HUES6 (cell line): ENCODE measurements around the gene RMC1.

Experiments
- H3K27ac ChIP-seq: 2 replicates; pipeline ENCODE4 v1.7.0; 2013; ENCODE audit warnings: low read depth, mild to moderate bottlenecking, low read length, inconsistent platforms
- H3K27me3 ChIP-seq: 2 replicates; pipeline ENCODE4 v1.6.1; 2013; ENCODE audit warnings: low read length; ENCODE audit not compliant: control insufficient read depth, insufficient read depth
- H3K36me3 ChIP-seq: 2 replicates; pipeline ENCODE4 v1.6.1; 2013; ENCODE audit warnings: low read length; ENCODE audit not compliant: control insufficient read depth, insufficient read depth
- H3K4me1 ChIP-seq: 2 replicates; pipeline ENCODE4 v1.6.1; 2013; ENCODE audit warnings: low read length; ENCODE audit not compliant: control insufficient read depth, insufficient read depth
- H3K4me3 ChIP-seq: 2 replicates; pipeline ENCODE4 v1.5.1; 2013; ENCODE audit warnings: low read depth, low read length
- H3K9ac ChIP-seq: one replicate; pipeline ENCODE4 v1.6.1; 2013; ENCODE audit warnings: mild to moderate bottlenecking, low read length
- H3K9me3 ChIP-seq: 2 replicates; pipeline ENCODE4 v1.6.1; 2013; ENCODE audit warnings: low read depth, low read length; ENCODE audit not compliant: control insufficient read depth, insufficient read depth

RMC1 gene

DNA sequence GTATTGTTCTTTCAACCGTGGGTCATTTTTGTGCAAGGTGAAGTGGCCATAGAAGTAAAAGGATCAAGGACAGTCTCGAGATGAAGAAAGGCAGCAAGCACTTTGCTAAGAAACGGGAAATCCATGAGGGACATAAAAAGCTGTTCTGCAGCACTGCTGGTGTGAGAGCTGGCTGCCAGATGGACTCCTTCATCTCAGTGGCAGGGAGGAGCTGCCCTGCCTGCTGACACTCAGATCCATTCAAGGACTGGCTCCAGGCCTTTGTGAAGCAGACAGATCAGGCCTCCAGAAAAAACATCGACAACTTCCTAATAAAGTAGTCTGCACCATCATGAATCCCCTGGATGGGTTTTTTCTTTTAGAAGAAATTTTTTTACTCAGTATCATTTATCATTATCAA lies 29.5 kb downstream of the RMC1 start:
- no peaks in the 10 kb centered on the region for H3K4me1 ChIP-seq
- no peak overlapping the region for H3K4me3 ChIP-seq
- H3K36me3 ChIP-seq: peaks cover 100% of the 10 kb centered on the region

DNA sequence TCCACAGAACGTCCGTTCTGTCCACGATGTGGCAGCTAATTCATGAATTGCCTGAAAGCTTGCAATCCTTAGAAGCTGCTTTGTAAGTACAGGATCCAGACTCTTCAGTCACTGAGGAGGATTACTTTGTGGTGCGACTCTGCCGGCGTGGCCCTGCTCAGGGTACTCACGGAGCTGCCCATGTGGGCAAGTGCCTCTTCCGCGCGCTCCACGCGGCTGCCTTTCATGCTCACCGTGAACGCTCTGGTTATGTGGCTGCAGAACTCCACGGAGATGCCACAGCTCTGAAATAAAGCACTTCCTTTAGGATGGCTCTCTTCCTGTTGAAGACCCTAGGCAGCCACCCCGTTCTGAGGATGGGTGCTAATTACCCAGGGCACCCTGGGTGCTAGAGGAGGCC lies 31.0 kb downstream of the RMC1 start:
- no peaks in the 10 kb centered on the region for H3K4me1 ChIP-seq
- no peak overlapping the region for H3K27ac ChIP-seq
- H3K9ac ChIP-seq: no peak overlapping the region
- no peaks in the 10 kb centered on the region for H3K27me3 ChIP-seq
- H3K36me3 ChIP-seq: peaks cover 100% of the 10 kb centered on the region
- no peaks in the 10 kb centered on the region for H3K9me3 ChIP-seq
- H3K4me3 ChIP-seq: no peak overlapping the region

More for the DNA sequence above, 29.5 kb downstream of the RMC1 start:
- H3K27me3 ChIP-seq: no peaks in the 10 kb centered on the region
- no peak overlapping the region for H3K9ac ChIP-seq
- no peaks in the 10 kb centered on the region for H3K9me3 ChIP-seq
- no peak overlapping the region for H3K27ac ChIP-seq

DNA sequence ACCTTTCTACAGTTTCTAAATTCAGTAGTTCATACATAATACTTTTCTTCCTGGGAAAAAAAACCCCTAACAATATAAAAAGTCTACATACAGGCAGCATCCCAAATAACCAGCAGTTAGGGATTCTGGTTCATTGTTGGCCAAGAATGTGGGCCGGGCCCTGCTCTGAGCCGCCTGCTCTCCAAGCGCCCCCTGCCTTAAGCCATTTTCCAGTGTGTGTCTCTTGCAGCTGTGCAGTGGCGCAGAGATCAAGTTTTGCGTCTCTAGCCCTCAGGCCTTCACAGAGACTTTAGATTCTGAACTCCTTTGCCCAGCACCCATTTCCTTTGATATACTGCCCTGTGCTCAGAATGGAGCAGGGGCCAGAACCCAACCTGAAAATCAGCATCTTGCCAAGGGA lies 32.9 kb downstream of the RMC1 start:
- Histone ChIP-seq H3K9me3 (no peaks in the 10 kb centered on the region), H3K9ac (no peak overlapping the region), H3K36me3 (peaks cover 100% of the 10 kb centered on the region), H3K4me1 (no peaks in the 10 kb centered on the region), H3K27me3 (no peaks in the 10 kb centered on the region), H3K27ac (no peak overlapping the region), H3K4me3 (no peak overlapping the region)

DNA sequence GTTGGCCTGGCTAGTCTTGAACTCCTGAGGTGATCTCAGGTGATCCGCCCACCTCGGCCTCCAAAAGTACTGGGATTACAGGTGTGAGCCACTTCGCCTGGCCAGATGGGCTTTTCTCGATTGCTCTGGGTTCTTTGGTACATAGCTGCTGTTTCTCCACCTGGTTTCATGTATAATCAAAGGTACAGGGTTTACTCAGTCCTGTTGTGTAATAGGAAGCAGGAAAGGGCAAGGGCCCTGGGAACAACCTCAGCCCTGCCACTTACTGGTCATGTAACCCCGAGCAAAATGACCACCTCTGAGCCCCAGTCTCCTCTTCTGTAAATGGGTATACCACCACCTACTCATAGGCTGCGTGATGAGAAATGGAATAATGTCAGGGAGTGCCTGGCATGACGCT lies 34.0 kb downstream of the RMC1 start:
- Histone ChIP-seq H3K9me3 (no peaks in the 10 kb centered on the region), H3K4me1 (no peaks in the 10 kb centered on the region), H3K27me3 (no peaks in the 10 kb centered on the region), H3K36me3 (peaks cover 100% of the 10 kb centered on the region), H3K4me3 (no peak overlapping the region), H3K9ac (no peak overlapping the region), H3K27ac (no peak overlapping the region)

- Histone ChIP-seq H3K4me1 (no peaks in the 10 kb centered on the region), H3K27ac (no peak overlapping the region), H3K9ac (no peak overlapping the region), H3K36me3 (peaks cover 100% of the 10 kb centered on the region), H3K27me3 (no peaks in the 10 kb centered on the region), H3K4me3 (no peak overlapping the region), H3K9me3 (no peaks in the 10 kb centered on the region)
Observed at GRCh38 chr18:23538001-23538400, 34.7 kb downstream of the RMC1 start.

GRCh38 chr18:23538870-23539269 lies 35.6 kb downstream of the RMC1 start:
- H3K9me3 ChIP-seq: no peaks in the 10 kb centered on the region
- no peak overlapping the region for H3K9ac ChIP-seq
- H3K4me3 ChIP-seq: no peak overlapping the region
- H3K36me3 ChIP-seq: peaks cover 99% of the 10 kb centered on the region
- no peaks in the 10 kb centered on the region for H3K4me1 ChIP-seq
- H3K27ac ChIP-seq: no peak overlapping the region
- H3K27me3 ChIP-seq: no peaks in the 10 kb centered on the region

- Histone ChIP-seq H3K27me3 (no peaks in the 10 kb centered on the region), H3K4me3 (no peak overlapping the region), H3K4me1 (no peaks in the 10 kb centered on the region), H3K27ac (no peak overlapping the region), H3K9ac (no peak overlapping the region), H3K36me3 (peaks cover 99% of the 10 kb centered on the region), H3K9me3 (no peaks in the 10 kb centered on the region)
Observed at GRCh38 chr18:23539296-23539695, 36.0 kb downstream of the RMC1 start.

DNA sequence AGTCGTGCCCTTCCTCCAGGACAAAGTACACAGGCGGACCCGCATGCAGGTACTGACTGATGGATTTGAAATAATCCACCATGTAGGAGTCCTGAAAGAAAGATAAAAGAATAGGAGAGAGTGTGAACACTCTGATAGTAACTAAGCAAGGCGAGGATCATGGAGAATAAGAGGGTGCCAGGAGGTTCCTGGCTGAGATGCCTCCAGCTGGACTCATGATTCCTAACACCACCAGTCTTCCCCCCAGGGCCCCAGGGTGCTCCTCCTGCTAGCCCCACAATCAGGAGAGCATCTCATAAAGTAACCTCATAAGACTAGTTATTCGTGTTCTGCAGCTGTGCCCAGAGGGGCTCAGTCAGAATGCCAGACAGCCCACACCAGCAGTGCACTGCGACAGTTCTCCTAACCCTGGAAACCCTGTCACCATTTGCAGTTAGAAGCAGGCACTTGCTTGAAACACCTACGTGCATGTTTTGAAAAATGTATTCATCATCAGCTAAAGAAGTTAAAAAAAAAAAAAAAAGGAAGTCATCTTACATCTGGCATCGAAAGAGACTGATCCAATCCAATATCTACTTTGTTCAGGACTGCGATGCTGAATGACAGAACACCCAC lies 36.7 kb downstream of the RMC1 start:
- H3K27ac ChIP-seq: no peak overlapping the region
- H3K36me3 ChIP-seq: peaks cover 99% of the 10 kb centered on the region
- H3K27me3 ChIP-seq: no peaks in the 10 kb centered on the region
- H3K9me3 ChIP-seq: no peaks in the 10 kb centered on the region
- no peaks in the 10 kb centered on the region for H3K4me1 ChIP-seq
- no peak overlapping the region for H3K9ac ChIP-seq
- H3K4me3 ChIP-seq: no peak overlapping the region

DNA sequence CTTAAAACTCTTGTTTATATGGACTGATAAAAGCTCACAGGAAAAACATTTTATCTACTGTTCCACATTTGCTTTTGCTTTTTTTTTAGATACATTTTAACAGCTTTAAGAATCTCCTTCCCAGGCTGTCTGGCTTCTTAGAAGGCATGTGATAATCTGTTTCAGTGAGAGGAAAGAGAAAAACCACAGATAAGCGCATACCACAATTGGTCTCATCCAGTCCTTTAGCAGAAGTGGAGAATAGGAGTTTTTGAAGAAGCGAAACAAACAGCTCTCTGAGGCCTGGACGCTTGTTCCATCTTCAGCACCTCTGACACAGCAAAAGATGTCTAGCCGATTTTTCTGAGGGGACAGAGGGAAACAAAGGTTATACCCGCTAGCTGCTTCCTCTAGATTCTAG lies 37.6 kb downstream of the RMC1 start:
- H3K27ac ChIP-seq: no peak overlapping the region
- no peak overlapping the region for H3K4me3 ChIP-seq
- no peaks in the 10 kb centered on the region for H3K4me1 ChIP-seq
- H3K27me3 ChIP-seq: no peaks in the 10 kb centered on the region
- H3K9me3 ChIP-seq: no peaks in the 10 kb centered on the region
- H3K36me3 ChIP-seq: peaks cover 99% of the 10 kb centered on the region
- no peak overlapping the region for H3K9ac ChIP-seq

GRCh38 chr18:23541349-23542093 lies 38.2 kb downstream of the RMC1 start:
- Histone ChIP-seq H3K4me3 (no peak overlapping the region), H3K9me3 (no peaks in the 10 kb centered on the region), H3K9ac (no peak overlapping the region), H3K27ac (no peak overlapping the region), H3K4me1 (no peaks in the 10 kb centered on the region), H3K36me3 (peaks cover 97% of the 10 kb centered on the region), H3K27me3 (no peaks in the 10 kb centered on the region)

DNA sequence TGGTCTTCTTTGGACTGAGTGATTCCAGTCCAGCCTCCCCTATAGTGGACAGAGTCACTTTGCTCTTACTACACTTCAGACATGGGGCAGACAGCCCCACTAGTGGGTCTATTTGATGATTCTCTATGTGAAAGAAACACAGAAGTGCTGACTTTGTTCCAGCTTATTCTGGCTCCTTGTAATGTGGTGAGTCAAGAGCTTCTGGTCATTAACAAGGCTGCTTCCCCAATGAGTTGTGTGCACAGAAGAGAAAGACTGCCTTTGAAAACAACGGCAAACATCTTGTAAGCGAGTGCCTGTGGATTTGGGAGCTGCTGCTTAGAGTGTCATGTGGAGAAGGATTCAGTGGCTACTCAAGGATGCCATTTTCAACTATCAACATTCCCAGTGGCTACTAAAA lies 39.1 kb downstream of the RMC1 start:
- Histone ChIP-seq H3K4me3 (no peak overlapping the region), H3K36me3 (peaks cover 97% of the 10 kb centered on the region), H3K4me1 (no peaks in the 10 kb centered on the region), H3K27me3 (no peaks in the 10 kb centered on the region), H3K27ac (no peak overlapping the region), H3K9ac (no peak overlapping the region), H3K9me3 (no peaks in the 10 kb centered on the region)
